Femur (tissue), 1 donor: ENCODE results near the gene PRRX2.
"Not testable (repeated sequence)": the region's sequence is repeated elsewhere in the genome, so short reads cannot be mapped to it uniquely, and the experiment has no call there.

ENCODE experiments used
- DNase-seq: peaks from one replicate; pipeline ENCODE4 v3.0.0-alpha.2; 2017

Gene PRRX2

DNA sequence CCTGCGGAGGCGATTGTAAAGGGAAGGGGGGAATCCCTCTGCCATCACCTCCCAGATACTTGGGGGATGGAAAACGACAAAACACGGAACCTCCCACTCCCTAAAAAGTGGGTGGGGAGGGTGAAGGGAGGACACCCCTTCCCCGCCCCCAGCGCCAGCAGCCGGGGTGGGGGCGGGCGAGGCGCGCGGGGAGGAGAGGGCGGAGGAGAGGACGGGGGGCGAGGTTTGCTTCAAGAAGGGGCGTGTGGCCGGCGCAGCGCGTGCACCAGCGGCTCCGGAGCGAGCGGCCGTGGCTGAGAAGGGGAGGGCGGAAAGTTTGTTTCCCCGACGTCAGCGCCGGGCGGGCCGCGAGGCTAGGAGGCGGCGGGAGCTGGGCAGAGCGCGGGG lies at the start of gene PRRX2:
PRRX2 (plus strand) TSS at position 259 of the 387 bp plus-strand sequence. CDS start 221 bp downstream, outside the sequence.
- DNase-seq: peak; percentile 85

DNA sequence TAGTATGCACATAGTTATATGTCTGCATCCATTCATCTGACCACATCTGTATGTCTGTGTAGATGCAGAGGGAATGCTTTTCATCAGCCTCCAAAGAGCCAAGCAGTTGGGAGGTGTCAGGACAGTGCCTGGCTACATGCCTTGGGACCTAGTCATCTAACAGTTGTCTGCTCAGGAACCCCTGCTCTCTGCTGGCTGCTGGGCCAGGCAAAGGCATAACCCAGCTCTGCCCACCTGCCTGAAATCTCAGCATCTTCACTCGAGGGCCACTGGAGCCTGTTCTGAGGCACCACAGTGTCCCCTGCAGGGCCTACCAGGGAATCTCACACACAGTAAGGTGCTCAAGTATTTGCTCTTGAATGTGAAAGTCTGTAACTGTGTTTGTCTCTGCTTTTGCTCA lies 48.3 kb upstream of the PRRX2 start:
- DNase-seq: no peak

DNA sequence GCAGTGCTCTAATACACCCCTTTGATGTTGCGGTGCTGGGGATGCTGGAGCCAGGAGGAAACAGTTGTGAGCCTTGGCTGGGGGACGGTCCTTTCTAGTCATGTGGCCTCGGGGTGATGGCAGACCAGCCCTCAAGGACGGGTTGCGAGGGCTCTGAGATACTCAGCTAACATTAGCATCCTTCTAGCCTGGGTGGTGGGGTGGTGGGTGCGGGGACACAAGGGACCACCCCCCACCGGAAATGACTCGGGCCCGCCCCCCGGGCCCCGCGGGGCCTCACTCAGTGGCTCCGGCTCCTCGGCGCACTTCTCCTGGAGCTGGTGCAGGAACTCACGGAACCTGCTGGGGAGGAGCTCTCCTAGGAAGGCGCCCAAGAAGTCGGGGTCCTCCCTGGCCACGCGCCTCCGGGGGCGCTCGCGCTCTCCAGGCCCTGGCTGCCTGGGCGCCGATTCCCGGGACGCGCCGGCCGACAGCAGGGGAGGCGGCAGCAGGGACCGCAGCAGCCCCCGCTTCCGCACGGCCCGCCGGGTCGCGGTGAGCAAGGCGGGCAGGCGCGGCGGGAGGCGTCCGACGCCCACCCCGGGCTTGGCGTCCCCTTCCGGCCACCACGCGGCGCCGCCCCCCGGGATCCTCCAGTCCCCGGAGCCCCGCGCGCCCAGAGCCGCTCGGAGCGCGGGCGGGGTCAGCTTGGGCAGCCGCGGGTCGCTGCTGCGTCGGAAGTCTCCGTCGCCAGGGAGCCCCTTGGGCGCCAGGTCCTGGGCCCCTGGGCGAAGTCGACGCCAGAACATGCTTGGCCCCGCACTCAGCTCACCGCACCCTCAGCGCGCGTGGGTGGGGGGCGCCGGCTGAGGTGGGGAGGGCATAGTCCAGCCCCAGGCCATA lies 45.4 kb upstream of the PRRX2 start:
- DNase-seq: peak; percentile 54

DNA sequence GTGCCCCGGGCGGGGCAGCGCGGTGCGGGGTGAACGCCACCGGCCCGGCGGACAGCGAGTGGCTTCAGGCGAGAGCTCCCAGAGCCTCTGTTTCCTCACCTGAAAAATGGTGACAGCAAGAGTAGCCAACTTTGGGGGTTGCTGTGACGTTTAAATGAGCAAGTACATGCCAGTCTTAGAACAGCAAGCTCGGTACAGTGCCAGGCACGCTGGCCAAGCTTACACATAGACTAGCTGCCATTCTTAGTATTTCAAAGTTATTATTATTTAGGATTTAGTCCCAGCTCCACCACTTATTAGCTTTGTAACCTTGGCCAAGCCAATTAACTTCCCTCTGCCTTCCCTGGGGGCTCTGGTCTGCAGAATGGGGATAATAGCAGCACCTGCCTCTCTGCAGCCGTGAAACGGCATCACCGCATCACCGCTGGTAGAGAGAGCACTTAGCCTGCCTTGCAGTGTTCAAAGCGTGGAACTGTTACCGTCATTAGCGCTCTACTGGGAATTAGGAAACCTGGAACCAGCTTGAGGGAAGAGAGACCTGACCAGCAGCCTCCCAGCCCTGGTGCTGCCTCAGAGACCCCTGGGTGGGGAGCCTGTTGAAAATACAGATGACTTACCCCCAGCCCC lies 44.7 kb upstream of the PRRX2 start, which contains the start of gene C9orf50:
C9orf50 (minus strand) TSS at position 433 of the 627 bp plus-strand sequence. CDS start 527 bp downstream, outside the sequence.
- DNase-seq: no peak

DNA sequence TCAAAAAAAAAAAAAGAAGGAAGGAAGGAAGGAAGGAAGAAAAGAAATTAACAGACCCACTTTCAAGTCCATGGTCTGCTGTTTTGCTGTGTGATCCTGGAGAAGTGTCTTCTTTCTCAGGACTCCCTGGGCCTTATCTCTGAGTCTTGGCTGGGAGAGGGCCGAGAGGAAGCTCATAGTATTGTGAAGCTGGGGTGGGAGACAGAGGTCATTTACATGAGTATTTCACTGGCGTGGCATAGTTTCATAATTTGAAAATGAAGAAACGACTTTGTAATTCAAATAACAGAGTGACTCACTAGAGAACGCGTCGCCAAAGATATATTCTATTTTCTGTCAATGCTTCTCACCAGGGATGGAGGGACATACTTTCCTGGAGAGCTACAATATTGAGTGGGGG lies 42.1 kb upstream of the PRRX2 start:
- no peak for DNase-seq

DNA sequence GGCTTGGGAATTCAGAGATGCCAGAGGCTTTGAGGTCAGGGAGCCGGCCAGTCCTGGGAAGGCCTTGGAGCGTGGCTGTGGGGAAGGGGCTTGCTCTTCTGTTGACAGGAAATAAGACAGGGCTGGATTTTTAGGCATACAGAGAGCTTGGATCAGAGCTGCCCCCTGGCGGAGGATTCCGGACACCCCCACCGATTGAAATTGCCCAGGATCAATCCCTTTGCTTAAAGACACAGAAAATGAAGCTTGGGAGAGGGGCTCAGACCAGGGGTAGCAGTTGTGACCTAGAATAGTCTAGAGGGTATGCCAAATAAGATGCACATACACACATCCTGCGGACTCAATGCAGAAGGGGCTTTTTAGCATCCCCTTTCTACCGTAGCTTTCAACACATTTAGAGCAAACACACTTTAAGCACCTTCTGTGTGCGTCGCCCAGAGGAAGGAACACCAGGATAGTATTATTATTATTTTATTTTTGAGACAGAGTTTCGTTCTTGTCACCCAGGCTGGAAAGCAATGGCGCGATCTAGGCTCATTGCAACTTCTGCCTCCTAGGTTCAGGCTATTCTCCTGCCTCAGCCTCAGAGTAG lies 41.2 kb upstream of the PRRX2 start:
- DNase-seq: peak; percentile 66

DNA sequence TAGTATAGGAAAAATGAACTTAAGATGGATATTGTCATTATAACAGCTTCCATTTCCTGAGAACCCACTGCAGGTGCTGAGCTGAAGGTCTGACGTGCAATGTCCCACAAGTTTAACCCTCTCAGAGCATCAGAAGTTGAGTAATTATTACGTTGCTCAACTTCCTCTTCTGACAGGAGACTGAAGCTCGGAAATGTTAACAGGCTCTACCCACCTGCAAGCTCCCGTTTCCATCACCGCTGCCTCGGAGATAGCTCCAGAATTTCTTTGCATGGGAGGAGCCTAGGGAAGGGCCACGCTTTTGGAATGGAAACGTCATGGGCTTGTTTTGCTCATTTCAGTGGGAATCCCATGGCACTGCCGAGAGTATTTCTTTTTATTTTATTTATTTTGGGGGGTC lies 40.5 kb upstream of the PRRX2 start:
- no peak for DNase-seq

DNA sequence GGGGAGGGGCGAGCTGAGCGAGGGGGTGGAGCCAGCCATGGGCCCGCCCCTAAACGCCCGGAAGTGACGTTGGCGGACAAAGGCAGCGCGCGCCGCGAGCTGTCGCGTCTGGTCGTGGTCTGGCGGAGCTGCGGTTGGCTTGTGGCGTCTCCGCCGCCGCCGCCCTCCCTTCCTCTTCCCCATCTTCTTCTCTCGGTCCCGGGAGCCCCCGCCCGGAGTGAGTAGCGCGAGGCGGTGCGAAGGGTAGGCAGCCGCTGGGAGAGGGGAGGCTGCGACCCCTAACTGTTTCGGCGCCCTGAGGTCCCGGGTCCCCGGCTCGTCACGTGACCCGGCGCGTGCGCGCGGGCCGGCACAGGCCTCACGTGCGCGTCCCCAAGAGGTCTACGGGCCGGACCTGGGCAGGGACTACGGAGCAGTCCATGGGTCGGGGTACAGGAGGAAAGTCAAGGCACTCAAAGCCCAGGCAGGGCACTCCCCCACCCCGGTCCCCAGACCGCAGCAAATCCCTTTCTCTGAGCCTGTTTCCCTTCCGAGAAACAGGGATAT lies 39.3 kb upstream of the PRRX2 start, which contains the start of gene NTMT1:
NTMT1 (plus strand) TSS at position 85 of the 546 bp plus-strand sequence. CDS start 6,541 bp downstream, outside the sequence.
- peak; percentile 94 for DNase-seq

DNA sequence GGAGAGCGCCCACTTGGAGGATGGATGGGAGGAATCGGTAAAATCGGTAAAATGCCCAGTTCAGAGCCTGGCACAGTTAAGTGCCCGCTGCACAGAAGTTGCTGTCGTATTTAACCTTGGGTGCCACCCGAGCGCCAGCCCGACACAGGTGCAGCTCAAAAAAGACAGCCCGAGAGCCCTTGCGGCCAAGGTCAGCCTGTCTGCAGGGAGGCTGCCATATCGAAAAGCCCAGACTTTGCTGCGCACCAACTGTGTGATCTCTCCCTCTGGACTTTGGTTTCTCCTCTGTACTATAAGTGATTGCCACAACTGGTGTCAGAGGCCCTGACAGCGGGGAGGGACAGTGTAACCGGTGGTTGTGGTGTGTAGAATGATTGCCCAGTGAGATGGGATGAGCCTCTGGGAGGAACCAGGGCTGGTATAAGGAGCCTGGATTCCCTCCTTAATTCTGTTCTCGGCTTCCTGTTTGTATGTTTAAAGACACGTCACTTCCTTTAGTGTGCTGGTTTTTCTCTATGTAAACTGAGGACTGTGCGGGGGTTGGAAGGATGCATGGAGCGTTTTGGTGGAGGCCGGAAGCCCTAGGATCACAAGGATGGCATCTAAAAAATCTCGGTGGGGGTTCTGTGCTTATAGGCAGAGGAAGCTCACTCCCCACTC lies 38.7 kb upstream of the PRRX2 start:
- DNase-seq: peak; percentile 49

DNA sequence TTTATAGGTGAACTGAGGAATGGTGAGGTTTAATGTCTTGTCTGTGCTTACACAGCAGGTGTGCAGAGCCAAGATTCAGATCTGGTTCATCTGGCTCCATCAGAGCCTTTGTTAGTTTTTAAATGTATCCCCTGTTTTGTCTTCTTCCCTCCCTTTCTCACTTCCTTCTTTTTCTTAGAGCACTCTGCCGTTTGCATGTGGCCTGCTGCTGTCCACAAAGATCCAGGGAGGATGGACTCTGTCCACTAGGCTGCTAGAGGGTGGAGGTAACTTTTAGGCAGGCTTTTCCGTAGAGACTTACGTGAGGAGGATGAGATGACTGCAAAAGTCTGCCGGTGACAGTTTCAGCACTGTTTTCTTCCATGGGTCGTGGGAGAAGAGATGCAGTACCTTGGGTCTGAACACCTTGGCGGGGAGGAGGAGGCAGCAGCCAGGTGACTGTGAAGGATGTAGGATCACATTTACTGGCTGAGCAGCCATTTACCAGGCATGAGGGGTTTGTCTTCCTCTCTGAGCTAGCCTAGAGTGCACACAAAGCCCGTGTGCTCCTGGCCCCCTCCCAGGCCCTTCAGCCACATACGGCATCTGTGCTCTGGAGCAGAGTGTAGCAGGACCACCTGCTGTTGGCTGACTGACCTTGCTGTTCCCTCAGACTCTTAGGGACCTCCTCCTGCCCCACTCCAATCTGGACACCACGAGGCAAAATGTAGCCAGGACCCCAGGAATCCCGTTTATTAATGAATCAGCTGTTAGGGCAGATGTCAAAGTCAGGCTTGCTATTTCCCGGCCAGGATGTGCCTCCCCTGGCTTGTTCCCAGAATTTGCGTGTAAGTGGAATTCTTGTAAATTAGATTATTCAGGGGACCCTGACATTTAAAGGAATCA lies 37.6 kb upstream of the PRRX2 start:
- DNase-seq: no peak

DNA sequence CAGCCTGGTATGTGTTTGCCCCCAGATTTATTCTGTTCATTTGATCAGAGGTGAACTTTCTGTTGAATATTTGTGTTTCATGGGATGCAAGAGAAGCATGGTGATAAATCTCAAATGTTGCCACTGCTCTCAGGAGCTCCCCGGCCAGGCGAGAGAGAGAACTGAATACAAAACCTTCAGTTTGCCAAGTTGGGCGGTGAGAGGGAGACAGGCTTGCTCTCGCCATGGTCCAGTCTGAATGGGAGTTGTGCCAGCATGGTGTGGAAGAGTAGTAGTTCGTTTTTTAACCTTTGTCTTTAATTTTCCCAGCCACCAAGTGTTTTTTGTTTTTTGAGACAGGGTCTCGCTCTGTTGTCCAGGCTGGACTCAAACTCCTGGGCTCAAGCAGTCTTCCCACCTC lies 36.7 kb upstream of the PRRX2 start:
- no peak for DNase-seq

DNA sequence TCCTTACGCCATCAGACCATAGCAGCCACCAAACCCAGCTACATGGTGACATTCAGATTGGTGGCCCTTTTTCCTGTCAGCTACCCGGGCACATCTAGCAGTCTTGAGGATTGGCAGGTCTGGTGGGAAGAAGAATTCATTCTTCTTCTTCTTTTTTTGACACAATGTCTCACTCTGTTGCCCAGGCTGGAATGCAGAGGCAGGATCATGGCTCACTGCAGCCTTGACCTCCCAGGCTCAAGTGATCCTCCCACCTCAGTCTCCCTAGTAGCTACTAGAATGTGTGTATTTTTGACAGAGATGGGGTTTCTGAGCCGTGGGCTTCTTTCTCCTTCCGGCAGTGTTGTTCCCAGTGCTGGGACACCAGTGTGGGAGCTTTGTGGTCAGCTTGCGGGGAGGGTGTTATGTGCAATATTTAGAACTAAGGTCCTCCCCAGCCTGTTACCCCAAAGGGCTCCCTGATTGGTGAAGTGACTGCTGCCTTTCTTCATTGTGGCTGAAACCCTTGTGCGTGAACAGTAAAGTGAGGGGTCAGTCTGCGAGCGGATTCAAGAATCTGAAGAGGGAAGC lies 36.1 kb upstream of the PRRX2 start:
- DNase-seq: no peak

DNA sequence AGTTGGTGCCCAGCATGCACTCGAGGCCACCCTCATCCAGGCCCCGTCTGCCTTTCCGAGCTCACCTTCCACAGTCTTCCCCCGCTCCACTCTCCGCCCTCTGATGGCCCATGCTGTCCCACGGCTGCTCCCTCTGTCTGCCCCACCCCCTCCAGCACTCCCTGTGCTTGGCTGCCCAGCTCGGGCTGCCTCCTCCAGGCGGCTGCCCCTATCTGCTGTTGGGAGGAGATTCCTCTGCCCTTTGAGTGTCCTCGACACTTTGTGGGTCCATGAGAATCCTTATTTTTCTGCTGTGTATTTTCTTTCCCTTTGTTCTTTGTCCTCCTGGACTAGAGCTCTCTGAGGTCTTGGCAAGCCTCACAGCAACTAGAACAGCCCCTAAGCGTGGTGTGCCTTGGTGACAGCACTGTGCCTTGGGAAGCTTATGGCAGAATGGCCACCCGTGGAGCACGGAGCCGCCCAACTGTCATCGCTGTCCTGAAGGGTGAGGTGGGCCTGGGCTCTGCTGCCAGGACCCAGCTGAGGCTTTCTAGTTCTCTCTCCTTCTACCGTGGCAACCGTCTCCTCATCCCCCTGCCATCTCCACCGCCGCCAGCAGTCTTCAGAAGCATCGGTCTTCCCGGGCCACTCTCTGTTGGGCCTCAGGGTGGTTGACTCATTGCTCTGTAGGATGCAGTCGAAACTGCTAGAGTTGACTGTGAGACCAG lies 34.3 kb upstream of the PRRX2 start:
- DNase-seq: no peak

DNA sequence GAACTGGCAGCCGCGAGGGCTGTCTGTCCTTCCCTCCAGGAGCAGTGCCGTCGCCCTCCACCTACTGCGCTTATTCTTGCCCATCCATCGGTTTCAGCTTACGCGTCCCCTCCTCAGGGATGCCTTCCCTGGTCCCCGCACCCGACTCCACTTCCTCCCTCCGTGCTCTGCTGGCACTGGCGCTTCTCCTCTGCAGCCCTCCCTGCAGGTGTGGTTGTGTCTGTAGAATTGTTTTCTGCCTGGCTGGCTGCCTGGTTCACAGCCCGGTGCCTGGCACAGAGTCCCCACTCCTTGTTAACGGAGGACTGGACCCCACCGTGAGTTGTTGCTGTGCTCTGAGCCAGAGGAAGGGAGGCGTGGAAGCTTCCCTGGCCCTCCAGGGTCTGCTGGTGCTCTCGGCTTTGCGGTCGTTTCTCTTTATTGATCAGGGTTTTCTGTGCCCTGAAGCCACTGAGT lies 33.7 kb upstream of the PRRX2 start:
- no peak for DNase-seq

DNA sequence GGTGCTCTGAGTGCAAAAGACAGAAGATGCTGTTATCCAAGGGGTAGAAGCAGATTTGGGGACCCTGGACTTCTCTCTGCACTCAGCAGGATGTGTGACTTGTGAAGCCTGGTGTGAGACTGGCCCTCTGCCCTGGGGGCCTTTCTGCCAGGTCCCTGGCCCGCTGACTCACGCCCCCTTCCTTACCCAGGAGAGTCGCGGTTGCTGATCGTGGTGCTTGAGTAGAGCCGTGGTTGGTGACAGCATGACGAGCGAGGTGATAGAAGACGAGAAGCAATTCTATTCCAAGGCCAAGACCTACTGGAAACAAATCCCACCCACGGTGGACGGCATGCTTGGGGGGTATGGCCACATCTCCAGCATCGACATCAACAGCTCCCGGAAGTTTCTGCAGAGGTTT lies 33.0 kb upstream of the PRRX2 start:
- no peak for DNase-seq

DNA sequence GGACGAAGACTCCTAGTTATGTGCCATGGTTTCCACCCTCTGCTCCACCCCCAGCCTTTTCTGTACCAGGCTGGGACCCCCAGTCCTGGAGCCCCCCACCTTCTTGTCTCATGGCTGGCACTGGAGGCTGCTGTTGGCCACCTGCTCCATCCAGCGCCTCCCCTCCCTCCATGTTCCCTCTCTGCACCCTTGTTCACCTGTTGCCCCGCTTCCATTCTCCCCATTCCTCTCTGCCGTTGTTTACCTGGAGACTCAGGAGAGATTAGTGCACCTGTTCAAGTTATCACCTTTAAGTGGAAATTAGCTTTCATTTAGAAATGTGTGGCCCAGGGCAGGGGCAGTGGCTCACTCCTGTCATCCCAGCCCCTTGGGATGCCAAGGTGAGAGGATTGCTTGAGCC lies 32.2 kb upstream of the PRRX2 start:
- no peak for DNase-seq

DNA sequence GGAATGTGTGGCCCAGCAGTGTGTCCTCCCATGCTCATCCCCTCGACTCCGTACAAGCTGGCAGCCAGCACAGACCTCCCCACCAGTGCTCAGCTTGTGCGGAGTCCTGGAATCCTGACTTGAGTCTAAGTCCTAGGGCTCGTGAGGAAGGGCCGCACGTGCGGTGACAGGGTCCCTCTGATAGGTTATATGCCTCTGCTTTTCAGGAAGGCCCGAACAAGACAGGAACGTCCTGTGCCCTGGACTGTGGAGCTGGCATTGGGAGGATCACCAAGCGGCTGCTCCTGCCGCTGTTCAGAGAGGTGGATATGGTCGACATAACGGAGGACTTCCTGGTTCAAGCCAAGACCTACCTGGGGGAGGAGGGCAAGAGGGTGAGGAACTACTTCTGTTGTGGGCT lies 31.6 kb upstream of the PRRX2 start:
- DNase-seq: no peak

DNA sequence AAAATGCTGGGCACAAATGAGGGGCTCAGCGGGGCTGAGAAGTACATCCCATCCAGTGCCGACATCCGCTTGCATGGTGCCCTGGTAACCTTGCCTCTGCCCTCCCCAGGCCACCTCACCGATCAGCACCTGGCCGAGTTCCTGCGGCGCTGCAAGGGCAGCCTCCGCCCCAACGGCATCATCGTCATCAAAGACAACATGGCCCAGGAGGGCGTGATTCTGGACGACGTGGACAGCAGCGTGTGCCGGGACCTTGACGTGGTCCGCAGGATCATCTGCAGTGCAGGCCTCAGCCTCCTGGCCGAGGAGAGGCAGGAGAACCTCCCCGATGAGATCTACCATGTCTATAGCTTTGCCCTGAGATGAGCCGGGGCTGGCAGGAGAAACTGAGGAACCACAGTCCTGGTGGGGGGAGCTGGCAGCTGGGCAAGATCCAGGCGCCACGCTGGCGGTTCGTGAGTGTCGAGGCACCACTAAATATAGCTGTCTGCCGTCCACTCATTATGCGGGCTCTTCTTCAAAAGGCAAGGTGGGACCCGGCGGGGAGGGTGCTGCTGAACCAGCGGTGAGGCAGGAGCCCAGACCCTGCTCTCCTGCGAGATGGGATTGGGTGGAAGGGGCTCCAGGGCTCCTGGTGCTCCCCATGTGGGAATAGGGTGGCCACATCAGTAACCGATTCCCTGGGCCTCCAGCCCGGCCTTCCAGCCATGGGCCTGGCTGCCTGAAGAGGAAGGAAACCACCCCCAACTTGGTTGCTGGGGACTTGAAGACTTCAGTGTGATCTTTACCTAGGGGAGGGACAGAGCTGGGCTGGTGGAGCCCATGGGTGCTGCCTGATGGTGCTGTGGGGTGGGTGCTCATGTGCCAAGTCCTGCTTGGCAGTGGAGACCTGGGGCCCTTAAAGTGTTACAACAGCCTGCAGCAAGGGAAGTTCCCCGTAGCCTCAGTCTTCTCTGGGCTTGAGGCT lies 30.1 kb upstream of the PRRX2 start:
- DNase-seq: no peak

DNA sequence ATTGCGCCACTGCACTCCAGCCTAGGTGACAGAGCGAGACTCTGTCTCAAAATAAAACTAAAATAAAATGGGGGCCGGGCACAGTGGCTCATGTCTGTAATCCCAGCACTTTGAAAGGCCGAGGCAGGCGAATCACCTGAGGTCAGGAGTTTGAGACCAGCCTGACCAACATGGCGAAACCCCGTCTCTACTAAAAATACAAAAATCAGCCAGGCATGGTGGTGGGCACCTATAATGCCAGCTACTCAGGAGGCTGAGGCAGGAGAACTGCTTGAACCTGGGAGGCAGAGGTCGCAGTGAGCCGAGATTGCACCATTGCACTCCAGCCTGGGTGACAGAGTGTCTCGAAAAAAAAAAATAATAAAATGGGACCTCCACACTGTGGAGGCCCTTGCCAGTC lies 29.1 kb upstream of the PRRX2 start:
- not testable (repeated sequence) for DNase-seq
